GM23338 (cell line): ENCODE results near the gene KRTAP19-1.

Experiments used
- POLR2AphosphoS5 ChIP-seq: IDR thresholded peaks from 2 replicates; pipeline ENCODE4 v1.6.1; 2016; ENCODE audit warnings: antibody characterized with exemption, low read depth
- TF ChIP-seq, protein P1 (sequence below), 2 experiments: fragments of 200-600 bp in 1 of 2; sonication (generic) in 1 of 2; conservative IDR thresholded peaks; 2 replicates each; pipeline versions ENCODE4 v1.5.1 to v1.6.1; 2016 to 2017; ENCODE audit warnings: antibody characterized with exemption in 2 of 2, low read depth in 2 of 2, mild to moderate bottlenecking in 2 of 2, moderate library complexity in 1 of 2

DNA sequence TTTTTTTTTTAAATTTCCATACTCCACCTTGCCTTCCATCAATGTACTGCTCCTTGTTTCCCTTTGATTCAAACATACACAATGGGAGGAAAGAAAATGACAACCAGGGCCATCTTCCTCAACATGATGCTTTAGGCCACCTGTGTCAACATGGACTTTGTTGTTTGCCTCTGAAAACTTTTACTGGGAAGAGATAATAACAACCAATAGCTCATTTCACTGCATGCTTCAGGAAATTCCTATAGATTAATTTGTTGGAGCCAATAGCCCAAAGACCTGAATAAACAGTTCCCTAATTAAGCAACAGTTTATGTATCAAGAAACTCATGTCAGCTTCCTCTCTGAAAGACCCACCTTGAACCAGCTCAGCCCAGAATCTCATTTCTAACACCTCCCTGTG is 36.9 kb downstream of the KRTAP19-1 start:
- TF ChIP-seq, protein P1, sequence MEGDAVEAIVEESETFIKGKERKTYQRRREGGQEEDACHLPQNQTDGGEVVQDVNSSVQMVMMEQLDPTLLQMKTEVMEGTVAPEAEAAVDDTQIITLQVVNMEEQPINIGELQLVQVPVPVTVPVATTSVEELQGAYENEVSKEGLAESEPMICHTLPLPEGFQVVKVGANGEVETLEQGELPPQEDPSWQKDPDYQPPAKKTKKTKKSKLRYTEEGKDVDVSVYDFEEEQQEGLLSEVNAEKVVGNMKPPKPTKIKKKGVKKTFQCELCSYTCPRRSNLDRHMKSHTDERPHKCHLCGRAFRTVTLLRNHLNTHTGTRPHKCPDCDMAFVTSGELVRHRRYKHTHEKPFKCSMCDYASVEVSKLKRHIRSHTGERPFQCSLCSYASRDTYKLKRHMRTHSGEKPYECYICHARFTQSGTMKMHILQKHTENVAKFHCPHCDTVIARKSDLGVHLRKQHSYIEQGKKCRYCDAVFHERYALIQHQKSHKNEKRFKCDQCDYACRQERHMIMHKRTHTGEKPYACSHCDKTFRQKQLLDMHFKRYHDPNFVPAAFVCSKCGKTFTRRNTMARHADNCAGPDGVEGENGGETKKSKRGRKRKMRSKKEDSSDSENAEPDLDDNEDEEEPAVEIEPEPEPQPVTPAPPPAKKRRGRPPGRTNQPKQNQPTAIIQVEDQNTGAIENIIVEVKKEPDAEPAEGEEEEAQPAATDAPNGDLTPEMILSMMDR (conservative IDR thresholded peaks at IDR 0.05; ENCODE audit: low read depth in 2 of 2) = no peak
- no peak for TF ChIP-seq POLR2AphosphoS5
